Progenitor cell of endocrine pancreas (in vitro differentiated cells): Measurements from ENCODE around the gene NRSN1. TPM values are rescaled to one million over a fixed set of nuclear protein-coding genes. Genes with fewer than 3 reads are reported as not detected.

Experiments
- DNase-seq: peaks from one replicate; pipeline ENCODE4 v3.0.0; 2021; ENCODE audit warnings: low spot score; ENCODE audit not compliant: unreplicated experiment
- H3K27ac Mint-ChIP-seq: 2 replicates; pipeline ENCODE4 v1.8.0; 2021; ENCODE audit warnings: mild to moderate bottlenecking, moderate library complexity, mixed read lengths
- H3K27me3 Mint-ChIP-seq: 2 replicates; pipeline ENCODE4 v1.8.0; 2021; ENCODE audit warnings: mixed read lengths
- H3K36me3 Mint-ChIP-seq: 2 replicates; pipeline ENCODE4 v1.8.0; 2022; ENCODE audit warnings: mixed read lengths; ENCODE audit not compliant: insufficient read depth
- H3K4me1 Mint-ChIP-seq: 2 replicates; pipeline ENCODE4 v1.8.0; 2021; ENCODE audit warnings: low read depth, mixed read lengths
- H3K4me3 Mint-ChIP-seq: 2 replicates; pipeline ENCODE4 v1.8.0; 2021; ENCODE audit warnings: low read depth, mild to moderate bottlenecking, moderate library complexity, mixed read lengths
- H3K9me3 Mint-ChIP-seq: 2 replicates; pipeline ENCODE4 v1.8.0; 2021; ENCODE audit warnings: low read depth, mixed read lengths
- CTCF ChIP-seq: fragments of 200-600 bp; sonication (generic); IDR thresholded peaks from one replicate; pipeline ENCODE4 v1.5.0; 2021; ENCODE audit warnings: antibody characterized with exemption, mild to moderate bottlenecking; ENCODE audit not compliant: unreplicated experiment
- long read RNA-seq: library from polyadenylated mRNA; unstranded; transcript quantifications from one replicate; pipeline ENCODE4 v2.0.0, GENCODE V29; 2020
- total RNA-seq: library from RNA; stranded (reverse); gene quantifications from 2 replicates; pipeline ENCODE4 v1.2.1, GENCODE V29; 2021

Gene NRSN1, protein sequence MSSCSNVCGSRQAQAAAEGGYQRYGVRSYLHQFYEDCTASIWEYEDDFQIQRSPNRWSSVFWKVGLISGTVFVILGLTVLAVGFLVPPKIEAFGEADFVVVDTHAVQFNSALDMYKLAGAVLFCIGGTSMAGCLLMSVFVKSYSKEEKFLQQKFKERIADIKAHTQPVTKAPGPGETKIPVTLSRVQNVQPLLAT
- total RNA-seq = not detected in 2 replicates
- long read RNA-seq = 0 reads

- H3K4me3 Mint-ChIP-seq = peak within 1 kb of the TSS; percentile 61
- H3K9me3 Mint-ChIP-seq = no peaks in the 10 kb centered on the region
- H3K27ac Mint-ChIP-seq = peak within 1 kb of the TSS; percentile 2
- TF ChIP-seq CTCF = no peak
- no peaks in the 10 kb centered on the region for H3K36me3 Mint-ChIP-seq
- H3K4me1 Mint-ChIP-seq = peaks cover 6% of the 10 kb centered on the region
- H3K27me3 Mint-ChIP-seq = peaks cover 31% of the 10 kb centered on the region
- DNase-seq = peak; percentile 37
These were observed at the start of gene NRSN1 for GRCh38 chr6:24125980-24126379. Gene NRSN1 (plus strand): TSS chr6:24126215. CDS start chr6:24134328, 8,113 bp downstream.

DNA sequence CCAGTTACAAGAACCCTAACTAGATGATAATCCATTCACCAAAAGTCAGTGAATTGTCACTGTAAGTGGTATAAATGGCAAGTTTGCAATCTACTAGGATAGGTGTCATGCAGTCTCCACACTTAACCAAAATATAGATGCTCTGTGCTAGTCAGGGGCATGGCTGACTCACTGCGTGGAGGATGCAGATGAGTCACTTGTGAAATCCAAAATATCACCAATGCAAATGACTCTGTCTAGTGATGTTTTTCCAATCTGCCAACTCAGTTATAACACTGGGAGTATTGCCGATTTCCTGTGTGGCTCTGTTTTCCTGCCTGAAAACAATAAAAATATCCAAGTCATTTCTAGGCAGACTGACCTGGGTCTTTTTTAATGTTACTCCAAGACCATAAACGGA is 47.8 kb upstream of the NRSN1 start:
- peaks cover 3% of the 10 kb centered on the region for H3K27me3 Mint-ChIP-seq
- H3K9me3 Mint-ChIP-seq = peaks cover 10% of the 10 kb centered on the region
- no peak for DNase-seq
- H3K27ac Mint-ChIP-seq = no peak overlapping the region
- peaks cover 2% of the 10 kb centered on the region for H3K4me1 Mint-ChIP-seq
- H3K4me3 Mint-ChIP-seq = no peak overlapping the region
- TF ChIP-seq CTCF = no peak
- no peaks in the 10 kb centered on the region for H3K36me3 Mint-ChIP-seq

GRCh38 chr6:24079076-24079475 is 46.9 kb upstream of the NRSN1 start:
- Mint-ChIP-seq H3K36me3 (no peaks in the 10 kb centered on the region), H3K27me3 (peaks cover 3% of the 10 kb centered on the region), H3K27ac (no peak overlapping the region), H3K9me3 (peaks cover 10% of the 10 kb centered on the region), H3K4me1 (peaks cover 2% of the 10 kb centered on the region), H3K4me3 (no peak overlapping the region)
- TF ChIP-seq CTCF = no peak
- no peak for DNase-seq

DNA sequence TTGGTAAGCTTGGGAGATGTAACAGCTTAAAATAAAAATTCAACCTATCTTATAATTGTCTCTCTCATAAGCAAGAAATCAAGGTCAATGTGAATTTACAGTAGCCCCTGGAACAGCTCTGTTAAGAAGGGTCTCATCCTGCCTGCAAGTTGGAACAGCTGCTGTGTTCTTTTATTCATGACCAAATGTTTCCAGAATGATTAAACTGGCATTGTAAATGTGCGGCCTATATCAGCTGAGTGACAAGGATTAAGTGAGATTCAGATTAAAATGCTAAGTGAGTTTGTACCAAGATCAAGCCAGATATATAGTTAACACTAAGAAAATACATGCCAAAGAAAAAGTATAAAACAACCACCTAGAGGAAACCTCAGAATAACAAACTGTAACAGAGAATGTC is 45.3 kb upstream of the NRSN1 start:
- peaks cover 3% of the 10 kb centered on the region for H3K9me3 Mint-ChIP-seq
- no peak overlapping the region for H3K27ac Mint-ChIP-seq
- no peak overlapping the region for H3K4me3 Mint-ChIP-seq
- H3K4me1 Mint-ChIP-seq = peaks cover 2% of the 10 kb centered on the region
- DNase-seq = no peak
- H3K36me3 Mint-ChIP-seq = no peaks in the 10 kb centered on the region
- H3K27me3 Mint-ChIP-seq = peaks cover 3% of the 10 kb centered on the region
- no peak for TF ChIP-seq CTCF

DNA sequence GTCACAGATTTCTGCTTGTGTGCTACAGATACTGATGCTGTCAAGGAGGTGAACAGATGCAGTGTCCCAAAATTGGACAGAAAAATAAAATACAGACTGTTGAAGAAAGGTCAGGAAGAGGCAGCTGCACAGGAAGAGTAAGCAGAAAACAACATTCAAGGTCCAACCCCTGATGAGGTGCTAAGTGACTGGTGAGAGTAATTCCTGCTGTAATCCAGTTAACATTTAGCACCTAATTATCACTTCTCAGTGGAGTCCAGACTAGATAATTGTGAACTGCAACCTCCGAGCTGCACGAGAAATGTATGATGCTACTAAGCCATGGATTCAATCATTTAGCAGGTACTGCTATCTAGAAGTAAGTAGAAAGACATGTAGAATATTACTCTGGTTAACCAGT is 36.3 kb upstream of the NRSN1 start:
- H3K4me1 Mint-ChIP-seq = no peaks in the 10 kb centered on the region
- TF ChIP-seq CTCF = no peak
- DNase-seq = no peak
- no peak overlapping the region for H3K27ac Mint-ChIP-seq
- H3K9me3 Mint-ChIP-seq = no peaks in the 10 kb centered on the region
- no peaks in the 10 kb centered on the region for H3K36me3 Mint-ChIP-seq
- H3K27me3 Mint-ChIP-seq = peaks cover 25% of the 10 kb centered on the region
- no peak overlapping the region for H3K4me3 Mint-ChIP-seq
